Activated CD4-positive, alpha-beta T cell treated with anti-CD3 and anti-CD28 coated beads, Interleukin-2, amount 50 U/mL, for 1 hour (primary cell): ENCODE data around the gene TMEM131L.
A peak's percentile ranks its signal among the peaks of the same experiment; 100 is the strongest.
"Not testable (repeated sequence)": the region's sequence is repeated elsewhere in the genome, so short reads cannot be mapped to it uniquely, and the experiment has no call there.

Source experiments
- DNase-seq: peaks from one replicate; pipeline ENCODE4 v3.0.0-alpha.2; 2020

The TMEM131L gene, protein sequence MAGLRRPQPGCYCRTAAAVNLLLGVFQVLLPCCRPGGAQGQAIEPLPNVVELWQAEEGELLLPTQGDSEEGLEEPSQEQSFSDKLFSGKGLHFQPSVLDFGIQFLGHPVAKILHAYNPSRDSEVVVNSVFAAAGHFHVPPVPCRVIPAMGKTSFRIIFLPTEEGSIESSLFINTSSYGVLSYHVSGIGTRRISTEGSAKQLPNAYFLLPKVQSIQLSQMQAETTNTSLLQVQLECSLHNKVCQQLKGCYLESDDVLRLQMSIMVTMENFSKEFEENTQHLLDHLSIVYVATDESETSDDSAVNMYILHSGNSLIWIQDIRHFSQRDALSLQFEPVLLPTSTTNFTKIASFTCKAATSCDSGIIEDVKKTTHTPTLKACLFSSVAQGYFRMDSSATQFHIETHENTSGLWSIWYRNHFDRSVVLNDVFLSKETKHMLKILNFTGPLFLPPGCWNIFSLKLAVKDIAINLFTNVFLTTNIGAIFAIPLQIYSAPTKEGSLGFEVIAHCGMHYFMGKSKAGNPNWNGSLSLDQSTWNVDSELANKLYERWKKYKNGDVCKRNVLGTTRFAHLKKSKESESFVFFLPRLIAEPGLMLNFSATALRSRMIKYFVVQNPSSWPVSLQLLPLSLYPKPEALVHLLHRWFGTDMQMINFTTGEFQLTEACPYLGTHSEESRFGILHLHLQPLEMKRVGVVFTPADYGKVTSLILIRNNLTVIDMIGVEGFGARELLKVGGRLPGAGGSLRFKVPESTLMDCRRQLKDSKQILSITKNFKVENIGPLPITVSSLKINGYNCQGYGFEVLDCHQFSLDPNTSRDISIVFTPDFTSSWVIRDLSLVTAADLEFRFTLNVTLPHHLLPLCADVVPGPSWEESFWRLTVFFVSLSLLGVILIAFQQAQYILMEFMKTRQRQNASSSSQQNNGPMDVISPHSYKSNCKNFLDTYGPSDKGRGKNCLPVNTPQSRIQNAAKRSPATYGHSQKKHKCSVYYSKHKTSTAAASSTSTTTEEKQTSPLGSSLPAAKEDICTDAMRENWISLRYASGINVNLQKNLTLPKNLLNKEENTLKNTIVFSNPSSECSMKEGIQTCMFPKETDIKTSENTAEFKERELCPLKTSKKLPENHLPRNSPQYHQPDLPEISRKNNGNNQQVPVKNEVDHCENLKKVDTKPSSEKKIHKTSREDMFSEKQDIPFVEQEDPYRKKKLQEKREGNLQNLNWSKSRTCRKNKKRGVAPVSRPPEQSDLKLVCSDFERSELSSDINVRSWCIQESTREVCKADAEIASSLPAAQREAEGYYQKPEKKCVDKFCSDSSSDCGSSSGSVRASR (N-terminal part only)

DNA sequence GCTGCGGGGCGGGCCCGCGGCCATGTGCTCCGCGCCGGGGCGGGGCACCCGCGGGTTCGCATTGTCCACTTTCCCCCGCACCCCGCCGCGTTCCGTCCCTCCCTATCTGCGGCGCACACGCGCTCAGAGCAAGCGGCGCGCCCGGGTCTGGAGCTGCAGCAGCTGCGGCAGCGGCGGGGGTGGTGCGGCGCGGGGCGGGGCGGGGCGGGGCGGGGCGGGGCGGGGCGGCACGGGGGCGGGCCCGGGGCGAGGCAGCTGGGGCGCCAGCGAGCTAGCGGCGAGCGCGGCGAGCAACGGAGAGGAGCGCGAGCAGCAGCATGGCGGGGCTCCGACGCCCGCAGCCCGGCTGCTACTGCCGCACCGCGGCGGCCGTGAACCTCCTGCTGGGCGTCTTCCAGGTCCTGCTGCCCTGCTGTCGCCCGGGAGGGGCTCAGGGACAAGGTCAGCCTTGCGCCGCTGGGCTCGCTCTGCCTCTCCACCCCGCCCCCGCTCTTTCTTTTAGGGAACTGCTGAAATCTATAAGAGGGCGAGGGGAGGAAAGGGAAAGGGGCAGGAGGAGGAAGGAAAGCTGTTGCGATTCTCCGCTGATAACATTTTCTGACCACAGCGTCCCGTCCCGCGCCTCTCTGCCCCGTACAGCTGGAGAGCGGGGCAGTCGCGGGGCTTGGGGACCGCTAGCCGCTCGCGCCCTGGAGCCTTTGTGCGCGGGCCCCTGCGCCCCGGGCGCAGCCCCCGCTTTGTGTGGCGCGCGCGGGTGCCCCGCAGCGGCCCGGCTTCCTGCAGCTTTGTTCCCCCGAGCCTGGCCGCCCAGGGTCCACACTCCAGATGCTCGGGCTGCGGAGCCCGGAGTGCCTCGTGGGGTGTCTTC, at the start of gene TMEM131L:
Gene TMEM131L (plus strand): TSS at position 280 of the 868 bp plus-strand sequence. CDS start 38 bp downstream, at position 318.
- peak; percentile 68 for DNase-seq

DNA sequence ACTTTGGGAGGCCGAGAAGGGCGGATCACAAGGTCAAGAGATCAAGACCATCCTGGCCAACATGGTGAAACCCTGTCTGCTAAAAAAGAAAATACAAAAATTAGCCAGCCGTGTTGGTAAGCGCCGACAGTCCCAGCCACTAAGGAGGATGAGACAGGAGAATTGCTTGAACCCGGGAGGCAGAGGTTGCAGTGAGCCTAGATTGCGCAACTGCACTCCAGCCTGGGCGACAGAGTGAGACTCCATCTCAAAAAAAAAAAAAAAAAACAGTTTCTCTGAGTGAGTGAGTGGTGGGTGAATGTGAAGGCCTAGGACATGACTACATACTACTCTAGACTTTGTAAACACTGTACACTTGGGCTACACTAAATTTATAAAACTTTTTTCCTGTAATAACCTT, 49.7 kb upstream of the TMEM131L start:
- DNase-seq = not testable (repeated sequence)

DNA sequence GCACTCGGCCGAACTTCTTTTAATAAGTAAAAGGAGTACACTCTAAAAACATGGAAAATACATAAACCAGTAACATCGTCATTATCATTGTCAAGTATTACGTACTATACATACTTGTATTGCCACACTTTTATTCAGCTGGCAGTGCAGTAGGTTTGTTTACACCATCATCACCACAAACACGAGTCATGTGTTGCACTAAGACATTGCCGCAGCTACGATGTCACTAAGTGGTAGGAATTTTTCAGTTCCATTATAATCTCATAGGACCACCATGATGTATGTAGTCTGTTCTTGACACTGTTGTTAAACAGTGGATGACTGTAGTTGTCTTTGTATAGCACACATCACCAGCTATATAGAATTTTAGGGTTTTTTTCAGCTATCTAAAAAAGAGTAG, 48.0 kb upstream of the TMEM131L start:
- DNase-seq = no peak

DNA sequence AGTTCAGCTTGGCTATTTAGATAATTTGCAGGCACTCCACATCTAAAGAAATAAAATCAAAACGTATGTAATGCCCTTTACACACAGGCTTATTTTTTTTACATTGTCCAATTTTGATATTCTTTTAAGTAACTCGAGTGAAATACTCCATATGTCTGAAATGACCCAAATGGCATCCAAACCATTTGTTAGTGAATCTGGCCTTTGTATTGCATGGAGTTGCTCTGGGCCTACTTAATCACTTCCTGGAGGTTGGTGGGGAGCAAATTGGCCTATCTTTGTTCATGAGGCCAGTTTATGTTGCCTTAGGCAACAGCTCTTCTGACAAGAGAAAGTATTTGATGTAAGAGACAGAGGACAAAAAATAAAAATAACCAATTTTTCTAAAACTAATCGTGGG, 47.6 kb upstream of the TMEM131L start:
- no peak for DNase-seq

DNA sequence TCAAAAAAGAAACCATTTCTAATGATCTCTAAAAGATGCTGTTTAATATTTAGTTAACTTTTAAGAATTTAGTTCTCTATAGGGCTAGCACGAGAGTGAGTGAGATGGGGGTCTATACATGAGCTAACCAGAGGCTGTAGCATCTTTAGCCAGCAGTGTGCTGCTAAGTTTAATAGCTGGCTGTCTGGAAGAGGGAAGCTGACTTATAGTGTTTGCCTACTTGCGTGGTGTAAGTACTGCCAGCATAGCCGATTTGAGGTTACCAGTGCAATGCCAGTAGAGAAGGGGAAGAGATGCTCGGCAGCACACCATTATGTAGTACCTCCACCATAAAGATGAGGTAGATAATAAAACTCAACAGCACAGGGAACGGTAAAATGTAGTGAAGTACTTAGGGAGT, 47.1 kb upstream of the TMEM131L start:
- DNase-seq = no peak

DNA sequence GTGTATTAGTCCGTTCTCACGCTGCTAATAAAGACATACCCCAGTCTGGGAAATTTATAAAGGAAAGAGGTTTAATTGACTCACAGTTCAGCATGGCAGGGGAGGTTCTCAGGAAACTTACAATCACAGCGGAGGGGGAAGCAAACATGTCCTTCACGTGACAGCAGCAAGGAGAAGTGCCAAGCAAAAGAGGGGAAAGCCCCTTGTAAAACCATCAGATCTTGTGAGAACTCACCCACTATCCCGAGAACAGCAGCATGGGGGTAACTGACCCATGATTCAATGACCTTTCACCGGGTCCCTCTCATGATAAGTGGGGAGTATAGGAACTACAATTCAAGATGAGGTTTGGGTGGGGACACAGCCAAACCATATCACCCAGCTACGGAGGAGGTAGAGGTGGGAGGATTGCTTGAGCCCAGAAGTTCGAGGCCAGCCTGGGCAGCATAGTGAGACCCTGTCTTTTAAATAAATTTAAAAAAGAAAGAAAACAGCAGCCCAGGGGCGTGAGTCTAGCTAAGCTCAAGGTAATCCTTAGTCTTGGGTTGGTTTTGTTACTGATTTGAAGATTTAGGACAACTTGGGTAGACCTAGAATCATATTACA, 46.4 kb upstream of the TMEM131L start:
- no peak for DNase-seq

DNA sequence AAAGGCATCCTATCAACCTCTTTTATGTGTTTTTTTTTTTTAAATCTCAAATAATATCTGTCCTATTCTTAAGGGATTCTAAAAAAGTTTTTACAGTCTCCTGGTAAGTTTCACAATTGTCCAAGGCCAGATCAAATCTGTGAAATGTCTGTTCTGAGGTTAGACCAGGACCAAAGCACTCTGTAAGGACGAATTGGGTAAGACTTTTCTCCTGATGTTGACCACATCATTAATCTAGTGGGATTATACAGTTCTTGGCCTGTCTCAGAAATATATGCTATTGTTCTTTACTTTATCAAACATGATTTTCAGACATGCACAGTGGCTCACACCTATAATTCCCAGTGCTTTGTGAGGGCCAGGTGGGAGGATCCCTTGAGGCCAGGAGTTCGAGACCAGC, 45.8 kb upstream of the TMEM131L start:
- no peak for DNase-seq

DNA sequence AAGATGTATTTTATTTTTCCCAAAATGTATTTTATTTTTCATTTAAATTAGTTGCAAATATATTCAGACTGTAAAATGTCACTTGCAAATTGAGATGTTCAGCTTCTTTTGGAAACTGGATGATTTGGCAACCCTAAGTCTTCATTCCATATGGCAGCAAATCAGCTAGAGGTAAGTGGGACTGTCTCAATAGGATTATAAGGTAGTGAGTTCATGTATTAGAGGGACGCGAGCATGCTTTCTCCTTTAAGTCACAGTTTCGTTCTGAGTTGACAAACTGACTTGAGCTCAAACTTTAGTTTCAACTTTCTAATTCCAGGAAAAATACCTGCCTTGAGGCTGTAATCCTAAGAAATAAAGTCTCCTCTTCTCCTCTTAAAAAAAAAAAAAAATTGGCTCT, 44.2 kb upstream of the TMEM131L start:
- DNase-seq = no peak

DNA sequence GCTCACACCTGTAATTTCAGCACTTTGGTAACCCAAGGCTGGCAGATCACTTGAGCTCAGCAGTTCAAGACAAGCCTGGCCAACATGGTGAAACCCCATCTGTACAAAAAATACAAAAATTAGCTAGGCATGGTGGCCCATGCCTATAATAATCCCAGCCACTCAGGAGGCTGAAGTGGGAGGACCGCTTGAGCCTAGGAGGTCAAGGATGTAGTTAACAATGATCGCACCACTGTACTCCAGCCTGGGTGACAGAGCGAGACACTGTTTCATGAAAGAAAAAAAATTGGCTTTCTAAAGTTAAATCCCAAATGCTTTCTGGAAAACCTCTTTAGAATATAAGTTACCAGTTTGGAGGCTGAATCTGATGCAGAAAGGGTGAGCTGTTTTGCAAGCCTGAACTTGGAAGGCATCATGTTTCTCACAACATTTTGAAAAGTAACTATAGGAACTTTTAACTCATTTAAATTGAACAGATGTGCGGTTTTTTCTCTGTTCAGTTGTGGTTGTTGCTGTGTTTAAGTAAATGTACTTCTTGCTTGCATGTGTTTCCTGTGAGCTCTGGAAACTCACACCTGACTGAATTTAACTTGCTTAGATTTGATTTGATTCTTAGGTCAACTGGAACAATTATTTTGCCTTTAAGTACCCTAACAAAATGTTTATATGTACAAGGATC, 39.8 kb upstream of the TMEM131L start:
- no peak for DNase-seq

DNA sequence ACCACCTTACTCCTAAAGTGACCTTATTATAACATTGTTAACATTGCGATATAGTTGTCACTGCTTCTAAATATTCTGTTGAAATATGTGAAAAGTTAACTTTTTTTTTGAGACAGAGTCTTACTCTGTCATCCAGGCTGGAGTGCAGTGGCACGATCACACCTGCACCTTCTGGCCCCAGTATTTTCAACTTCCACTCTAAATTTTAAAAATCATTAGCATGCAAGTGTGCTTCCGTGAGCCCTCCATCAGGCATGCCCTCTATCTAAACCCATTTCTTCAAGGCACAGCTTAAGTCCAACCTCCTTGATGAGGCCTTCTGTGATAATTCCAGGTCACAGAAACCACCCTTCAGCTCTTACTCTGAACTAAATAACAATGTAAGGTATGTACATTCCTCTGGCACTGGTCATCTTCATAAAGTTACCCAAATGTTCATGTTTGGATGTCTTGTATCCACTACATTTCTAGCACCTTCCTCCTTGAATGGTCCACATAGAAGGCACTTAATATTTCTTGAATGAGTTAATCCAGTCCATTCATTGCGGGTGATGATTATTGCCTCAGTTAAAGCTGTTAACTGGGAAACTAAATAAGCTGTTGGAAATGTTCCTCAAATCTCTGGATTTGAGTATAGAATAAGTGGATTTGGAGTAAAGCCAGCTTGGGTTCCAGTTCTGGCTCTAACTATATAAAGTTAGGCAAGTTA, 38.6 kb upstream of the TMEM131L start:
- DNase-seq = no peak

DNA sequence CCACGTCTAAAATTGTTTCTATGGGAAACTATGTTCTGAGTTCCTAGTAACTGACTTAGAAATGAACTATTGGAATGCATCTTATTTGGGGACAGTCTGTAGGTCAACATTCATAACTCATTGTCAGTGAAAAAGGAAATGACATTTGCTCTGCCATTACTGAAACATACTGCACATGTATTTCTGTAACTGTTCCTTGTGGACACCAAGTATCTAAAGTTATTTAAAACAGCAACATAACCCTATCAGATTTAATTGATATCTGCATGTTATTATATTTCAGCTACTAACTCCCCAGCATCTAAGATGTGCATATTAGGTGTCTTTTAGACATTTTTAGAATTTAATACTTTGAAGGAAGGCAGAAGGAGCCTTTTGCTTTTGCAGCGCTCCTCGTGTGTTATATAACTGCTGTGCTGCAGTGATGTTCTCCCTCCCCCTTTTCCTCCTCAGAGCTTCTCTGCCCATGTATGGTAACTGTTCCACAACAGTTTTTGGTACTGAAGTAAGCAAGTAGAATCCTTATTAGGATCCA, 37.2 kb upstream of the TMEM131L start:
- no peak for DNase-seq

DNA sequence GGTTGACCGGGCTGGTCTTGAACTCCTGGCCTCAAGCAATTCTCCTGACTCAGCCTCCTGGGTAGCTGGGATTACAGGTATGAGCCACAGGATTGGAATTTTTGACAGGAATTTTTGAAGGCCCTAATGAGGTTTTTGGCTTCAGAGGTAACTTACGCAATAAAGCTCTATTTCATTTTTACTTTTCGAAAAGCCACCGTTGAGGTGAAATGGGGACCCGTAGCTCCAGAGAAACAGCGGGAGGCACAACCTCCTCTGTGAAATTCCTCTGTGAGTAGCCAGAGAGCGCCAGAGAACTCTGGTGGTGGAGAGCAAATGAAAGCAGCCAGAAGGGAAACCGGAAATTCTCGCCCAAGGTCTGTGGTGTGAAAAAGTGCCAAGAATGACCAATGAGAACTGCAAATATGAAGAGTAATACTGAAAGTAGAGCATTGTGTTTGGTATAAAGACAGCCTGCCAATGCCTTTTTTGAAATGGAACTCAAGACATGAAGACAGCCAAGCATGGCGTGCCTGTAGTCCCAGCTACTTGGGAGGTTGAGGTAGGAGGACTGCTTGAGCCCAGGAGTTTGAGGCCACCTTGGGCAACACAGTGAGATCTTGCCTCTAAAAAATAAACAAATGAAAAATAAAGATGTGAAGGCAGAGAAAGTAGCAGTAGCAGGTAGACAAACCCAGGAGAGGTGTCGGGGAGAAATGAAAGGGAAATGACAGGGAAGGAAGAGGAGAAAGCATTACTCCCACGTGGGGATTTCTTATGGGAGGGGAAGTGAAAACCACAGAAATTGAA, 33.0 kb upstream of the TMEM131L start:
- peak; percentile 51 for DNase-seq

DNA sequence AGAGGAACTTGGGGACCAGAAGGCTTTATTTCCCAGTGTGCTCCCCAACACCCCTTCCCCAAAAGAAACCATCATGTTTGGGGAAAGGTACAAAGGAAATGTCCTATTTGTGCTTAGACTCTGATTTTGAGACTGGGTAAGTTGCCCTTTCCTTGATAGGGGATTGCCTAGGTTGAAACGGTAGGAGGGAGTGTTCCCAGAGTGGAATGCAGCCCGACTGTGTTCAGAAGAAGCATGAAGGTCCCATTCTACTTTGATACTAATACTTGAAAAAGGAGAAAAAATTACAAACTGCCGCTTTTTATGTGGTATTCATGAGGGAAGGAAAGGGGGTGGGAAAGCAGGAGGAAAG, 32.4 kb upstream of the TMEM131L start:
- DNase-seq = no peak

DNA sequence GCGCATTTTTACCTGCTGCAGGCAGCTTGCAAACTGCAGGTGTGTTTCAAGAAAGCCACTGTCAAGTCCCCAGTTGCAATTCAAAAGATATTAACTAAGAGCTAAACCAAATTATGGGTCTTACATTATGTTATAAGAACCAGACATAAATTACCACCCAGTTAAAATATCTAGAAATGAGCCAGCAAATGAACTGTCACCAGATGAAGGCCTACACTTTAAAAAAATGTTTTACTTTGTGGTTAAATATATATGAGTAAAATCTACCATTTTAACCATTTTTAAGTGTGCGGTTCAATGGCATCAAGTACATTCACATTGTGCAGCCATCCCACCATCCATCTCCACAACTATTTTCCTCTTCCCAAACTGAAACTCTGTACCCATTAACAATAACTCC, 32.0 kb upstream of the TMEM131L start:
- no peak for DNase-seq

DNA sequence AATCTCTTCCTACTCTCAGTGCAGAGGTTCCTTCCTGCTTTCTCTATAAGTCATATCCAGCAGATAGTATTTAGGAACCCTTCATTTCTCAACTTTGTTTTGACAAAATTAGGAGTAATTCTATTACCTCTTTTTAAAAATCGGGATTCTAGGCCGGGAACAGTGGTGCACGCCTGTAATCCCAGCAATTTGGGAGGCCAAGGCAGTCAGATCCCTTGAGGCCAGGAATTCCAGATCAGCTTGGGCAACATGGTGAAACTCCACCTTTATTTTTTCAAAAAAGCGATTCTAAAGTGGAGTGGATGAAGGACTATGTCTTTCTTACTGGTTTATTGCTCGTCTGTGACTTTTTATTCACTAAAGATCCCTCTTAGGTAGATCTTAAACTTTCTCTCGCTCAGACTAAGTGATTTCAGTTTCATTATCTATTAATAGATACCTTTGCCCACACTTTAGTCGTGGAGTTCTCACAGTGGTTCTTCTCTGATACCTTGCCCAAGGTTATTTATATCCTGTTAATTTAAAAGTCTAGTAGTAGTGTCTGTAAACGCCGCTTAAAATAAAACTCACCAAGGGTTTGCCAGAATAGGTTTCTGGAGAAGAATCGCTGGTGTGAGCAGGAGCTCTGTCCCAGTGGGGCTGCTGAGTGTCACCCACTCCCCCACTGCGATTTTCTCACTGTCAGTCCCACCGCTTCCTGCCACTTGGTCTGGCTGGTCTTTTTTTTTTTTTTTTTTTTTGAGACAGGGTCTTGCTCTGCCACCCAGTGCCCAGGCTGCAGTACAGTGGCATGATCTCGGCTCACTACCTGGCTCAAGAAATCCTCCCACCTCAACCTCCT, 27.0 kb upstream of the TMEM131L start:
- peak; percentile 16 for DNase-seq

DNA sequence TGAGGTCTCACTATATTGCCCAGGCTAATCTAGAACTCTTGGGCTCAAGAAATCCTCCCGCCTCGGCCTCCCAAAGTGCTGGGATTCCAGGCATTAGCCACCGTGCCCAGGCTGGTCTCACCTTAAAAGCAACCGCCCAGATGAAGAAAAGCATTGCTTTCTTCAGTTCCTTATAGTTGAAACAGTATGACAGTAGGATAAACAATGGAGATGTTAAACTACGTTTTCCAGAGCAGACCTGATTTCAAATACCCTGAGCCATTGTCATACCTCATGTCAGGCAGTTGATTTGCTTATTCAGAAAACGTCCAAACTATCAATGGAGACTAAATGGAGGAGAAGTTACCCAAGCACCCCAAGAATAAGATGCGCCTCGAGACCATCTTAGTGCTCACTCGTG, 26.3 kb upstream of the TMEM131L start:
- no peak for DNase-seq

DNA sequence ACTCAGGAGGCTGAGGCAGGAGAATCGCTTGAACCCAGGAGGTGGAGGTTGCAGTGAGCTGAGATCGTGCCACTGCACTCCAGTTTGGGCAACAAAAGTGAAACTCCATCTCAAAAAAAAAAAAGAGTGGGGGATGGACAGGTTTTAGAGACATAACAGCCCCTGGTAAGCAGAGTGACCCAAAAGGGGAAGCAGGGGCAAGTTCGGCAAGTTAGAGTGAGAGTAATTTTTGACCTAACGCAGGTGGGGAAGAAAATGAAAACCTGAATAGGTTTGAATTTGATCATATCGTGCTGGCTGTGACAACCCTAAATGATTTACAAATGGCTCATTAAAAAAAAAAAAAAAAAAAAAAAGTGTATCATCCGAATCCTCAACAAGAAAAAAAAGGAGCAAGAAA, 25.7 kb upstream of the TMEM131L start:
- no peak for DNase-seq

DNA sequence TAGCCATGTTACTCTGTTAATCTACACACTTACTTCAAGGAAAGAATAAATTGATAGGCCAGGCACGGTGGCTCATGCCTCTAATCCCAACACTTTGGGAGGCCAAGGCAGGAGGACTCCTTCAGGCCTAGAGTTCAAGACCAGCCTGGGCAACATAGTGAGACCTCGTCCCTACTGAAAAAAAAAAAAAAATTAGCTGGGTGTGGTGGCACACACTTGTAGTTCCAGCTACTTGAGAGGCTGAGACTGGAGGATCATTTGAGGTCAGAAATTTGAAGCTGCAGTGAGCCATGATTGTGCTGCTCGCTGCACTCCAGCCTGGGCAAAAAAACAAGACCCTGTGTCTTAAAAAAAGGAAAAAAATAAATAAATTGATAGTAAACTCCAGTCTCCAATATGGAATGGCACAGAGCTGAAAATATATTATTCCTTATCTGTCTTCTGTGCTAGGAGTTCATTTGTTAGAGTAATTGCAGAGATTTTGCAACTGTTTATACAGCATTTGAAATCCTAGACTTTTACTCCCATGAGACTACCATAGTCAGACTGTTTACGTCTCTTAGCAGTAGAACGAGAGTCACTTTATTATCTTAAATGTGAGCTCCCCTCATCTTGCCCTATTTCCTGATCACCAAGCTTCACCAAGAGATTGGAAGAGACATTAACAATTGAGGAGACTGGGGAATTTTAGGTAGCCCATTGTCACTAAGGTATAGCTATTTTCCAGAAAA, 18.8 kb upstream of the TMEM131L start:
- no peak for DNase-seq
